Fibroblast of skin of left biceps (primary cell): ENCODE results near the gene CHRNB2.

Experiments used
- DNase-seq, 2 experiments: peaks; one replicate each; pipeline ENCODE4 v3.0.0-alpha.2; 2013; ENCODE audit warnings: low read depth in 2 of 2

The CHRNB2 gene

GRCh38 chr1:154609398-154610380, 42.1 kb downstream of the CHRNB2 start:
- DNase-seq, result no peak

DNA sequence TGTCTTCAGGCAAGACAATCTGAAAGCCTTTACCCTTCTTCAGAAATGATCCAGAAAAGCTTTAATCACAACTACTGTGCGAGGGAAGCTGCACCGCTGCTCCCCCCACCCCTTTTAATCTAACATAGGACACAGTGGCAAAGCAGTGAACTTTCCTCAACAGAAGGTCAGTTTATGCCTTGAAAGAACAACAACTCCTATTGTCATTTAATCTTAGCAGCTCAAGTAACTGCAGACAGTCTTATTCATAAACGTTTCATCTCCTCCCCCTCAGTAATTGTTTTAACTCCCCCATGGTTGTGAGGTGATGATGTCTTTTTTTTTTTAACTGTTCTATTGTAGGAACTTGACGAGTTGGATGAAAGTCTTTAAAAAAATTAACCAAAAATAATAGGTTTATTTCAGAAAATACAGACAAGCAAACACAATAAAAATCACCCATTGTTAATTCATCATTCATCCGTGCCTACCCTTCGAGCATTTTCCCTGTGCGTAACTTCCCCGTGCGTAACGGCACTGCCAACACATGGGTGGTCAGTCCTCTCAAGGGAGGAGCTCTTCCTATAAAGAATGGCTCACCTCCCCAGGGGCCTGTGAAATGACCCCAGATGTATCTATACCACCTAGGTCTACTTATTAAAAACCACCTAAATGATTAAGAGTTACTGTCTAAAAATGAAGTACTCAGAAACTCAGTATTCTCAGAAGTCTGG, 43.7 kb downstream of the CHRNB2 start:
- DNase-seq, result no peak

- no peak for DNase-seq
These were observed 46.7 kb downstream of the CHRNB2 start for GRCh38 chr1:154614247-154614646.

GRCh38 chr1:154614901-154615300, 47.3 kb downstream of the CHRNB2 start:
- DNase-seq, result no peak

- DNase-seq, result no peak
These were observed 47.8 kb downstream of the CHRNB2 start for GRCh38 chr1:154615411-154615810.

- no peak for DNase-seq
These were observed 49.2 kb downstream of the CHRNB2 start for GRCh38 chr1:154616659-154617345.

DNA sequence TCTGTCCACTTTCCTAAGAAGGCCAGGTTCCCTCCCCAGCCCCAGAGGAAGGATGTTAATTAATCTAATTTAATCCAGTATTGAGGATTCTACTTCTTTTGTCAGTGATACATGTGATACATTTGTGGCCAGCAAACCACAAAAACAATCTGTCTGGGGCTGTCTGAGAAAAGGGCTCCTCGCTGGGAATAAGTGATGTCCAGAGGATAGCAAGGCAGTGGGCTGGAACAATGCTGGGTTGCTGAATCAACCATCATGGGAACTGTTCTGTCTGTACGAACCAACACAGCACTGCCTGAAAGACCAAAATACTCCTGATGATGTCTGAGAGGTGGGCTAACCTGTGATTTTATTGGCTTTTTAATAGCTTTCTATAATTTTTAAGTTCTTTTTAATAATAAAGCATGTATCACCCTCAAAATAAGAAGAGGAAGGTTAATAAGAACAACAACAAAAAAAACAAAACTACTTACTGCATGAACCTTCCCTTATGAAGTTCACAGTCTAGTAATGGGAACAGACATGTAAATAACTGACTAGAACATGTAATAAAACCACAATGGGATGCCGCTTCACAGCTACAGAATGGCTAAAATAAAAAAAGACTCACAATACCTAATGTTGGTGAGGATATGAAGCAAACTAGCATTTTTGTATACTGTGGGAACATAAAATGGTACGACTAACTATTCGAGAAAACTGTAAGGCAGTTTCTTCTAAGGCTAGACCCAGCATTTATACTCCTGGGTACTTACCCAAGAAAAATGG, 51.8 kb downstream of the CHRNB2 start:
- DNase-seq, result no peak

DNA sequence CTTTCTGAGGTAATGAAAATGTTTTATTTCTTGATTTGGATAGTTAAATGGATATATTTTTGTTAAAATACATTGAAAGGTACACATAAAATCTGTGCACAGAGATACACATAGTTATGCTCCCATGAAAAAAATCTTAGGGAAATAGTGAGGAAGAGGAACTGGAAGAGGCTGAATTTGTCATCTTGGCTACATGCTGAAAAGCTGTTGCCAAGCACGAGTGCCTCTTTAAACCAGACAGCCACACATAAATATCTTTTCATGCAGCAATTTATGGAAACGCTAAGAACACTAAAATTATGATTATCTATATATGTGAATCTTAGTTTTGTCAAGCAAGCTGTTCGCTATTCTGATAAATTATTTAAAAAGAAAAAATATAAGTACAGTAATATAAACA, 53.2 kb downstream of the CHRNB2 start:
- no peak for DNase-seq

DNA sequence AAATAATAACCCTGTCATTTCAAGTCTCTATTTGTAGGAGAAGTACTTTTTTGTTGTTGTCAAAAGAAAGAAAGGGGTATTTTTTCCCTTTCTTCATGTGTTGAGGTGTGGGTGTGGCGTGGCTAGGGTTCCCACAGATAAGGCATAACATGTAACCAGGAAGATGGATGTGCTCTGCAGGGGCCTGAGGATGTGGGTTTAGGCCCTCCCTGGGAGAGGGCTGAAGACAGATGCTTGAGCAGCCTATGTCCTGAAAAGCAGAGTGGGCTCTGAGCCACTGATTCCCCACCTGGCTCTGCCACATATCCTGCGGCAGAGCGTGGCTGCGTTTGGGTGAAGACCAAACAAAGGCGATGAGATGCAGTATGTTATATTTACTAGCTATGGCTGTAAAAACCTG, 54.3 kb downstream of the CHRNB2 start:
- no peak for DNase-seq

DNA sequence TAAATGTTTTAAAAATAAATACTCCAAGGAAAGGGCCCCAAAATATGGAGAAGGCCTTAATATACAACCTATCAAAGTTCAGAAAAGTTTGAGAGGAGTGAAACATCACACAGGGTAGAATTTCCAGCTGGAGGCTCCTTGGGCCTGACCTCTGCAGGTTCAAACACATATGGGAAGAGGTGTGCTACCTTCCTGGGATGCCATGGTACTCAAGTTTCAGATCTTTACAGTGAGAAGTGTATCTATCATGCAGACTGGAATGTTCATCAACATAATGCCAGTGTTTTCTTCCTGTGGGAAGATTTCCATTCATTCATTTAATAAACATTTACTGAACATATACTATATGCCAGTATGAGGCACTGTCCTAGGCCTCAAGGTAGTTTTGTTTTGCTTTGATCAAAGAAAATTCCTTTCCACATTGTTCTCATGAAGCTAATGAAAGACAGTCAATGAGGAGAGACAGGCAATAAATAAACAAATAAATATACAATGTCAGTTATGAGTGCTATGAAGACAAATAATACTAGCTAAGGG, 55.0 kb downstream of the CHRNB2 start:
- DNase-seq, result no peak

- DNase-seq, result no peak
These were observed 55.8 kb downstream of the CHRNB2 start for GRCh38 chr1:154623358-154623757.

DNA sequence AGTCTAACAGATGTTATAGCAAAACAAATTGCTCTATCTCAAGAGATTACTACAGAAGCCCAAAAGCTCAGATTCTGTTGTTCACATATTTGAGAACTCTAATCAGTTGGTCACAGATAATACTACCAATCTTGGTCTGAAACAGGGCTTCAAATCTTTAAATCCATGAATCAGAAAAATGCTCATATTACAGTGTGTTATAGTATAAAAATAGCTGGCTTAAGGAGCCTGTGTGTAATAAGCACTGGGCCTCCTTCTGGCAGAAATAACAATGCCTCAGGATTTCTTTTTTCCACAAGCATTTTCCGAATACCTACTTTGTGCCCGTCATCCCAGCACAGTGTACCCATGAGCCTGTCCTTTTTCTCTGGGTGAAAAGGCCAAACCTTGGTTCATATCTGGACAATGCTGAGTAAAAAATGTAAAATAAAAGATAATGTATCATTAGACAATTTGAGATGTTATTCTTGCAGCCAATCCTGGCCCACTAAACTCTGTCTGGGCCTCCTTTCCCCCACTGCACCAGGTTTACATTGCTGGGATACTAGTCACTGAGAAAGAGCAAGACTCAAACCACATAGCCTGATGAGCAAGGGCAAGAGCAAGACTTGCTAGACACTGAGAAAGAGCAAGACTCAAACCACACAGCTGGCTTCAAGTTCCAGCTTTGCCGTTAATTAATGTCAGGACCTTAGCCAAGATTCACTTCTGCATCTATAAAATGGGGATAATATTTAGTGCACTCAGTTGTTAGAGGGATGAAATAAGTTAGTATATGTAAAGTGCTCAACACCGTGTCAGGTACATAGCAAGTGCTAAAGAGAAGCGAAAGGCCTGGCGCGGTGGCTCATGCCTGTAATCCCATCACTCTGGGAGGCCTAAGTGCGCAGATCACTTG, 57.4 kb downstream of the CHRNB2 start:
- peak; percentile 48 to 52 for DNase-seq

DNA sequence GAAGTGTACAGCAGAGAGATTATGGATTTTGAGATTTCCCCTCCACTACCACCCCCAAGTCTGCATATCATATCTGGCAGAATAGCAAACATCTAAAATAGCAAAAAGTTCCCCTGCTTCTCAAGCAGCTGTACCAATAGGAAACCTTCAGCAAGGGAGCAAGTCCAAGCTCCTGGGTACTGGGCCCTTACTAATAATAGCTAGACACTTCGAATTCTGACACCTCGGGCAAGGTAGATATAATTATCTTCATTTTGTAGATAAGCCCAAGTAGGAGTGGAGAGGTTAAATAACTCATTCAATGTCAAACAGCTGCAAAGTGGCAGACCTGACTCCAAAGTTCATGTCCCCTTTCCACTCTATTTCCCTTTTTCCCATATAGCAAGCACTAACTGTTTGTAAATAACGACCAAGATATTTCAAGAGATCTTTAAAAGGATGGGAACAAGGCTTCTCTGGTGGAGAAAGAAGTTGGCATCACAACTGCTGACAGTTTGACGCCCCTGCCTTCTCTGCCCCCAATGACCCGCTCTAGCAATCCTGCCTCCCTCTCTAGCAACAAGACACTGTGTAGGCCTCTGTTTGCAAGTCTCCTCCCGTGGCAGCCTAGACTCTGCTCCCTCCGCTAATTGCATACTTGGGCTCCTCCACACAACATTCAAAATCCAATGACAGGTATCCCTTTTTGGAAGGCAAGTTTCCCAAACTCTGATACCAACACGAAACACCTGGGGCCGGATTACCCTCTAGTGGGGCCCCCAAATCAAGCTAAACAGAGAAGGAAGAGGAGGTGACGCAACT, 59.1 kb downstream of the CHRNB2 start:
- DNase-seq, result no peak

- DNase-seq, result peak; percentile 80 to 83
These were observed 59.9 kb downstream of the CHRNB2 start for GRCh38 chr1:154627257-154628120.

DNA sequence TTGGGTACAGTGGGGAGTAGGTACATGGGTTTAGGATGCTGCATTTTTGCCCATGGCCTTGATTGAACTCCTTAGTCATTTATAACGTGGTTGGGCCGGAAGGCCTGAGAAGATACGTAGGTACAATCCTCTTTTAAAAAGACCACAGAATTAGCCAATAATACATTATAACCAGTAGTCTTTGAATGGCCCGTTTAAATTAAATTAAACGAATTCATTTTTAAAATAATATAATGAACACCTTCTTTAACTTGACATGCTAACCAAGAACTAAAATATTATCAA, 60.5 kb downstream of the CHRNB2 start:
- no peak for DNase-seq

DNA sequence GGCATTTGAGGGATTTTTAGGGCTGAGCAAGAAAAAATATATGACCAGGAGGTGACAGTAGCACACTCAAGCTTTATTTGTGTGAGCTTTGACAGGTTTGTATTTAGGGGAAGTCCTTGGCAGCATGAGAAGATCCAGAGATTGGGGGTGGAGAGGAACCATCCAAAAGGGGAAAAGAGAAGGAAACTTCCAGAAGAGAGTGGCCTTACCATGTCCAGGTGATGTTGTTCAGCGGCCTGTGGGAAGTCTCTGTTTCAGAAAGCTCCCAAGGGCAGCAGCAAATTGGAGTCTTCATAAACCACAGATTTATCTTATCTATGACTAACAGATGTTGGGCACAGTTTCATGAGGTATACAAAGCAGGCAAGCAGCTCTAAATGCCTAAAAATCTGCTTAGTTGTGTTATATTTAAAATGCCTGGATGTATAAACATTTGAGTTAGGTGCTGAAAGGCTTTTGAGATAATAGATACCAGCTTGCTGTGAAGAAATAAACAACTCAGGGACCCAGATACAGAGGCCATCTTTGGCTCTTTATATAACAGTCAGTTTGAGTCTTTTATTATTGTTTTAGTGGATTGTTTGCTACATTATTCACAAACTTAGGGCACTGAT, 61.6 kb downstream of the CHRNB2 start:
- no peak for DNase-seq
